ENCODE measurements around the gene HOMEZ.
A peak's percentile ranks its signal among the peaks of the same experiment; 100 is the strongest.

HOMEZ gene

DNA sequence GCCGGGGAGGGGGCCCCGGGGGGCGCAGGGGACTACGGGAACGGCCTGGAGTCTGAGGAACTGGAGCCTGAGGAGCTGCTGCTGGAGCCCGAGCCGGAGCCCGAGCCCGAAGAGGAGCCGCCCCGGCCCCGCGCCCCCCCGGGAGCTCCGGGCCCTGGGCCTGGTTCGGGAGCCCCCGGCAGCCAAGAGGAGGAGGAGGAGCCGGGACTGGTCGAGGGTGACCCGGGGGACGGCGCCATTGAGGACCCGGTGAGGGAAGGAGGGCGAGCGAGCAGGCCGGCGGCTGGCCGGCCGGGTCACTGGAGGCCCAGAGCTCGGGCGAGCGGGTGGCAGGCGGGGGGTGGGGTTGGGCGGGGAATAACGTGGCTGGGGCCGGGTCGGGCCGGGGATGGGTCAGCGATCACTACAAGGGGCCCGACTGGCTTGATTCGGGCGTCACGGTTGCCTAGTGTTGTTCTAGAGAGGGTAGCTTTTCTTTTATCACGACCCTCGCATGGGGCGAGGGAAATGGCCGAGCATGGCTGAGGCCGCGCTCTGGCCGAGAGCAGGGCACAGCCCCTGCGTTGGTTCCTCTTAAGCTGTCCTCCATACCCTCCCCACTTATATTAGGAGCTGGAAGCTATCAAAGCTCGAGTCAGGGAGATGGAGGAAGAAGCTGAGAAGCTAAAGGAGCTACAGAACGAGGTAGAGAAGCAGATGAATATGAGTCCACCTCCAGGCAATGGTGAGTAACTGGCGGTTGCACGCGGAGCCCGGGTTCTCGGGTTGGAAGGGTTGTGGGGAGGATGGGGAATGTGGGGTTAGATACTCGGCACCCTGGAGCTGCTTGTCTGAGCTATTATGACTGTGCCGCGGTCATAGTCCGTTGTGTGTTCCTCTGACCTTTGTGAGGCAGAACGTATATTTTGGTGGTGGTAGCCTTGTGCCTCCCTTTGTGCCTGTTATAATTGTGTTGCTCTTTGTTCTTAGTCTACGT is 35.9 kb upstream of the HOMEZ start:
- Histone ChIP-seq H3K4me1 (ENCODE audit: control insufficient read depth, insufficient read depth, low read length) (peaks cover 17% of the 10 kb centered on the region; the same call in 1 of the 2 replicates), H3K36me3 (ENCODE audit: control insufficient read depth, insufficient read depth, low read length) (peaks cover 29% of the 10 kb centered on the region)

GRCh38 chr14:23320584-23321571 is 34.9 kb upstream of the HOMEZ start, which contains the start of gene PABPN1:
Gene PABPN1, plus strand, starts transcription at chr14:23321457. Its CDS starts 13 bp downstream, at chr14:23321470.
- Histone ChIP-seq H3K9me3 (ENCODE audit: control insufficient read depth, insufficient read depth, low read length) (no peaks in the 10 kb centered on the region), H3K9ac (ENCODE audit: low read depth, low read length) (peak within 1 kb of the TSS; percentile 94), H3K27me3 (ENCODE audit: control insufficient read depth, insufficient read depth, low read length) (no peaks in the 10 kb centered on the region), H3K4me3 (ENCODE audit: low read depth, low read length) (peak within 1 kb of the TSS; percentile 98), H3K36me3 (ENCODE audit: control insufficient read depth, insufficient read depth, low read length) (peaks cover 29% of the 10 kb centered on the region), H3K4me1 (ENCODE audit: control insufficient read depth, insufficient read depth, low read length) (peaks cover 17% of the 10 kb centered on the region; the same call in 1 of the 2 replicates), H3K27ac (ENCODE audit: low read depth, low read length) (peak within 1 kb of the TSS; percentile 95)

More for the DNA sequence above, 35.9 kb upstream of the HOMEZ start:
- no peaks in the 10 kb centered on the region for H3K9me3 ChIP-seq (ENCODE audit: control insufficient read depth, insufficient read depth, low read length)
- H3K9ac ChIP-seq (ENCODE audit: low read depth, low read length), result peak overlapping the region; percentile 94
- peak overlapping the region; percentile 98 for H3K4me3 ChIP-seq (ENCODE audit: low read depth, low read length)
- no peaks in the 10 kb centered on the region for H3K27me3 ChIP-seq (ENCODE audit: control insufficient read depth, insufficient read depth, low read length)
- H3K27ac ChIP-seq (ENCODE audit: low read depth, low read length), result peak overlapping the region; percentile 95

DNA sequence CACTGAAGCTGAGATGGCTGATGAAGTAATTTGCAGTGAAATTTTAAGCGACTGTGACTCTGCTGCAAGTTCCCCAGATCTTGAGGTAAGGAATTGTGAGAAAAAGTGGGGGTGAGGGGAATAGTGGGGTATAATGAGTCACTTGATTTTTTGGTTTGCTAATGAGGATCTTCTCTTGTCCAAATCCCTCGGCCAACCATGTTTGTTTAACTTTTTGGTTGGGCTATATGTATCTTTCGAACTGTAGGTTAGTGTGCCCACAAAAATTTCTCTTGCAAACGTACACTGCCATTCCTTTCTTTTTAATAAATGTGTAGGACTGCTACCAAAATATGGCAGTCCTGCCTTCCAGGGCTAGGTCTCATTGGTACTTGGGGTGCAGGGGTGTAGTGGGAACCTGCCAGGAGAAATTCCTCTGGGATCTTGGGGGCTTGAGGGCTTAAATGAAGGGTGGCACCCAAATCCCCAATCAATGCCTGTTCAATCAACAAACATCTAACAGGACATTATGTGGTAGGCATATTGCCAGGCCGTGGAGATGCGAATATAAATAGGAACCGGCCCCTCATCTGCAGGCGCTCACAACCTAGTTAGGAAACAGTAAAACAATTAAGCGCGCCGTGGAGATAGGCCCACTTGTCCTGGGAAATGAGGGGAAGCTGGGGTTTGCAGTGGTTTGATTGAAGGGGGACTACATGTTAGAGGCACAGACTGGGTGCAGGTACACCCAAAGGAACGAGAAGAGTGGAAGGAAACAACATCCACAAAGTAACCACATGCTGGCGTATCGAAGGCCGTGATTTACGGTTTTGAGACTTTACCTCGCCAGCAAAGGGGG is 34.0 kb upstream of the HOMEZ start:
- Histone ChIP-seq H3K9ac (ENCODE audit: low read depth, low read length) (peak overlapping the region; percentile 62), H3K27me3 (ENCODE audit: control insufficient read depth, insufficient read depth, low read length) (no peaks in the 10 kb centered on the region), H3K4me3 (ENCODE audit: low read depth, low read length) (peak overlapping the region; percentile 61), H3K36me3 (ENCODE audit: control insufficient read depth, insufficient read depth, low read length) (peaks cover 24% of the 10 kb centered on the region), H3K27ac (ENCODE audit: low read depth, low read length) (peak overlapping the region; percentile 93), H3K4me1 (ENCODE audit: control insufficient read depth, insufficient read depth, low read length) (peaks cover 17% of the 10 kb centered on the region; the same call in 1 of the 2 replicates), H3K9me3 (ENCODE audit: control insufficient read depth, insufficient read depth, low read length) (no peaks in the 10 kb centered on the region)

DNA sequence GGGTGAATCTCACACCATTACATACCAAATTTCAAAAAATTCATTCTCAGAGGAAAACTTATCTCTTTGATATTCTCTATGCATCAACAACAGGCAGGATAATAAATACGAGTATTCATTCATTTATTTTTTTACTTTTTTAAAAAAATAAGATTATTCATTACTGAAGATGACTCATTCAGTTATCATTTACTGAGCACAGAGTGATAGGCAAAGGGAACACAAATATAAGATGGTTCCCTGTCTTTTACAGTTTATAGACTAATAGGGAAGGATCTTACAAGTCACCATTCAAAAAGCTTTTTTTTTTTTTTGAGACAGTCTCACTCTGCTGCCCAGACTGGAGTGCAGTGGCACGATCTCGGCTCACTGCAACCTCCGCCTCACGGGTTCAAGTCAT is 30.4 kb upstream of the HOMEZ start:
- no peaks in the 10 kb centered on the region for H3K27me3 ChIP-seq (ENCODE audit: control insufficient read depth, insufficient read depth, low read length)
- peaks cover 9% of the 10 kb centered on the region; the same call in 1 of the 2 replicates for H3K4me1 ChIP-seq (ENCODE audit: control insufficient read depth, insufficient read depth, low read length)
- H3K9me3 ChIP-seq (ENCODE audit: control insufficient read depth, insufficient read depth, low read length), result no peaks in the 10 kb centered on the region
- H3K36me3 ChIP-seq (ENCODE audit: control insufficient read depth, insufficient read depth, low read length), result no peaks in the 10 kb centered on the region
- H3K4me3 ChIP-seq (ENCODE audit: low read depth, low read length), result no peak overlapping the region
- H3K9ac ChIP-seq (ENCODE audit: low read depth, low read length), result no peak overlapping the region
- no peak overlapping the region for H3K27ac ChIP-seq (ENCODE audit: low read depth, low read length)

GRCh38 chr14:23310546-23310945 is 24.6 kb upstream of the HOMEZ start:
- H3K9me3 ChIP-seq (ENCODE audit: control insufficient read depth, insufficient read depth, low read length), result no peaks in the 10 kb centered on the region
- H3K36me3 ChIP-seq (ENCODE audit: control insufficient read depth, insufficient read depth, low read length), result peaks cover 15% of the 10 kb centered on the region
- H3K4me1 ChIP-seq (ENCODE audit: control insufficient read depth, insufficient read depth, low read length), result no peaks in the 10 kb centered on the region; the same call in 1 of the 2 replicates
- H3K27me3 ChIP-seq (ENCODE audit: control insufficient read depth, insufficient read depth, low read length), result no peaks in the 10 kb centered on the region
- no peak overlapping the region for H3K9ac ChIP-seq (ENCODE audit: low read depth, low read length)
- no peak overlapping the region for H3K27ac ChIP-seq (ENCODE audit: low read depth, low read length)
- no peak overlapping the region for H3K4me3 ChIP-seq (ENCODE audit: low read depth, low read length)

DNA sequence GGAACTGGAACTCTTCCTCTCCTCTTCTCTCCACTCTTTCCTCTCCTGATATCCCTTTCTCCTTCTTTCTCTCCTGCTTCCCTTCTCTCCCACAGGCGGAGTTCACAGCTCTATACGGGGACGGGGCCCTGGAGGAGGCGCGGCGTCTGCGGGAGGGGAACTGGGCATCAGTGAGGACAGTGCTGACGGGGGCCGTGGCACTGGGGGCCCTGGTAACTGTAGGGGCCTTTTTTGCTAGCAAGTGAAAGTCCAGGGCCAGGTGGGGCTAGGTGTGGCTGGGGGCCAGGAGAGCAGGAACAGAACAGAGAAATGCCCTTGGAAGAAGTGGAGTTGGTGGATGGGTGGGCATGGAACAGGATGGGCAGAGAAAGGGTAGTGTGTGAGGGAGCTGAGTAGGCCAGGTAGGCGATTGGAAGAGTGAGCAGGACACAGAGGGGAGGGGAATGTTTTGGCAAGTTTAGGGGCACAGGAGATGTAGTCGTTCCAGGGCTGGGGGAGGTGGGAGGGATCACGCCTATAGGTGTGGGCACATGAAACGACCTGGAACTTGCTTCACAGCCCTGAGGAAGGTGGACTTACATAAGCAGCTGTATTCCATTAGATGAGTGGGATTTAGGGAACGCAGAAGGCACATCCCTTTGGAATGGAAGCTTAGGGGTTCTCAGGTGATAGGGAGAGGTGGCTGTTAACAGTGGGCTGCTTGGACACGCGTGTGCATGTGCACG is 23.0 kb upstream of the HOMEZ start:
- H3K36me3 ChIP-seq (ENCODE audit: control insufficient read depth, insufficient read depth, low read length), result peaks cover 15% of the 10 kb centered on the region
- H3K9ac ChIP-seq (ENCODE audit: low read depth, low read length), result no peak overlapping the region
- peaks cover 5% of the 10 kb centered on the region for H3K27me3 ChIP-seq (ENCODE audit: control insufficient read depth, insufficient read depth, low read length)
- no peak overlapping the region for H3K27ac ChIP-seq (ENCODE audit: low read depth, low read length)
- H3K4me1 ChIP-seq (ENCODE audit: control insufficient read depth, insufficient read depth, low read length), result no peaks in the 10 kb centered on the region; the same call in 1 of the 2 replicates
- no peak overlapping the region for H3K4me3 ChIP-seq (ENCODE audit: low read depth, low read length)
- no peaks in the 10 kb centered on the region for H3K9me3 ChIP-seq (ENCODE audit: control insufficient read depth, insufficient read depth, low read length)

GRCh38 chr14:23307687-23308644 is 22.0 kb upstream of the HOMEZ start:
- H3K4me1 ChIP-seq (ENCODE audit: control insufficient read depth, insufficient read depth, low read length), result no peaks in the 10 kb centered on the region; the same call in 1 of the 2 replicates
- H3K9ac ChIP-seq (ENCODE audit: low read depth, low read length), result no peak overlapping the region
- H3K4me3 ChIP-seq (ENCODE audit: low read depth, low read length), result peak overlapping the region; percentile 73; the same call in 1 of the 2 replicates
- H3K27me3 ChIP-seq (ENCODE audit: control insufficient read depth, insufficient read depth, low read length), result peaks cover 14% of the 10 kb centered on the region
- peaks cover 15% of the 10 kb centered on the region for H3K36me3 ChIP-seq (ENCODE audit: control insufficient read depth, insufficient read depth, low read length)
- no peak overlapping the region for H3K27ac ChIP-seq (ENCODE audit: low read depth, low read length)
- H3K9me3 ChIP-seq (ENCODE audit: control insufficient read depth, insufficient read depth, low read length), result no peaks in the 10 kb centered on the region

DNA sequence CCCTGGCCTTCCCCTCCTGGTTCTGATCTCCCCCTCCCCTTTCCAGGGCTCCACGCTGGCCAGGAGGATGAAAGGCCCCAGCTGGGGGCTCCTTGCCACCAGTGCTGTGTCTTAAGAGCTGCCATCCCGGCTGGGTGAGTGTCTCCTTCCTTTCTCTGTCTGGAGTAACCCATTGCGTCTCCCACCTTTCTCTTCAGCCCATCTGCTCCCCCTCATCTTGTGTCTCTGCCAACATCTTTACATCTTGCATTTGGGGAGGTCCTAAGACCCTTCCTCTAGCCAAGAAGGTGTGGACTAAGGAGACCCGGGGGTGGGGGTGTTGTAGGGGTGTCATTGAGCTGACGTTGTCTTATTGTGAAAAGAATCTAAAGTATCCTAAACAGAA is 21.2 kb upstream of the HOMEZ start:
- H3K27me3 ChIP-seq (ENCODE audit: control insufficient read depth, insufficient read depth, low read length), result peaks cover 15% of the 10 kb centered on the region
- peaks cover 15% of the 10 kb centered on the region for H3K36me3 ChIP-seq (ENCODE audit: control insufficient read depth, insufficient read depth, low read length)
- no peaks in the 10 kb centered on the region; the same call in 1 of the 2 replicates for H3K4me1 ChIP-seq (ENCODE audit: control insufficient read depth, insufficient read depth, low read length)
- H3K9ac ChIP-seq (ENCODE audit: low read depth, low read length), result peak overlapping the region; percentile 65
- peak overlapping the region; percentile 73 for H3K4me3 ChIP-seq (ENCODE audit: low read depth, low read length)
- no peaks in the 10 kb centered on the region for H3K9me3 ChIP-seq (ENCODE audit: control insufficient read depth, insufficient read depth, low read length)
- peak overlapping the region; percentile 86 for H3K27ac ChIP-seq (ENCODE audit: low read depth, low read length)
